ENCODE results near the gene MAMLD1.

DNA sequence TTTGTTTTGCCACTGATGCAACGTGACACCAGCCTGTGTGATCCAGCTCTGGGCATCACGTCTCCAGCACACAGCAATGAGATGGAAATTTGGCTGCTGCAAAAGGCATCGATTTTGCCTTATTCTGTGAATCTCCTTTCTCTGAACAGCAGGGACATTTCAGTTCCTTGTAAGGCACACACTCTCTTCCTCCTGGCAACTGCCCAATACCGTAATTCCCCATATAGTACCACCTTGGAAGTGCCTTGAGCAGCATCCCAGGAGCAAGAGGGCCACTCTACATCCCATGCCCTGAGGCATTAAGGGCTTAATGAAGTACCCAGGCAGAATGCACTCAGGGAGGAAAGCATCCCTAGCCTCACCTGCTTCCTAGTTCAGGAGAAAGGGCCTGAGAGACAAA, 10.5 kb upstream of the MAMLD1 start:
- TF ChIP-seq, protein P1, sequence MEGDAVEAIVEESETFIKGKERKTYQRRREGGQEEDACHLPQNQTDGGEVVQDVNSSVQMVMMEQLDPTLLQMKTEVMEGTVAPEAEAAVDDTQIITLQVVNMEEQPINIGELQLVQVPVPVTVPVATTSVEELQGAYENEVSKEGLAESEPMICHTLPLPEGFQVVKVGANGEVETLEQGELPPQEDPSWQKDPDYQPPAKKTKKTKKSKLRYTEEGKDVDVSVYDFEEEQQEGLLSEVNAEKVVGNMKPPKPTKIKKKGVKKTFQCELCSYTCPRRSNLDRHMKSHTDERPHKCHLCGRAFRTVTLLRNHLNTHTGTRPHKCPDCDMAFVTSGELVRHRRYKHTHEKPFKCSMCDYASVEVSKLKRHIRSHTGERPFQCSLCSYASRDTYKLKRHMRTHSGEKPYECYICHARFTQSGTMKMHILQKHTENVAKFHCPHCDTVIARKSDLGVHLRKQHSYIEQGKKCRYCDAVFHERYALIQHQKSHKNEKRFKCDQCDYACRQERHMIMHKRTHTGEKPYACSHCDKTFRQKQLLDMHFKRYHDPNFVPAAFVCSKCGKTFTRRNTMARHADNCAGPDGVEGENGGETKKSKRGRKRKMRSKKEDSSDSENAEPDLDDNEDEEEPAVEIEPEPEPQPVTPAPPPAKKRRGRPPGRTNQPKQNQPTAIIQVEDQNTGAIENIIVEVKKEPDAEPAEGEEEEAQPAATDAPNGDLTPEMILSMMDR (IDR thresholded peaks at IDR 0.05), result no peak
- no peak for TF ChIP-seq POLR2A (IDR thresholded peaks at IDR 0.05)

Measured in body of pancreas (tissue), 4 donors.